Measurements from ENCODE around the gene KCNH5.

GRCh38 chr14:63006531-63006930 is 38.7 kb downstream of the KCNH5 start:
- TF ChIP-seq RFX5 (IDR thresholded peaks at IDR 0.05; ENCODE audit: low read length) (no peak), USF2 (IDR thresholded peaks at IDR 0.05; ENCODE audit: borderline replicate concordance, low read depth, low read length) (no peak), EP300 (IDR thresholded peaks at IDR 0.05; ENCODE audit: borderline replicate concordance in 1 of 2, low read depth in 1 of 2, low read length in 1 of 2) (no peak), ZBTB33 (IDR thresholded peaks at IDR 0.05; ENCODE audit: borderline replicate concordance, low read depth) (no peak), CTCF (IDR thresholded peaks at IDR 0.05) (no peak), YY1 (IDR thresholded peaks at IDR 0.05; ENCODE audit: low read depth) (no peak), ELF1 (IDR thresholded peaks at IDR 0.05) (no peak), TAF1 (IDR thresholded peaks at IDR 0.05; ENCODE audit: borderline replicate concordance, low read depth, low read length) (no peak), RAD21 (IDR thresholded peaks at IDR 0.05; ENCODE audit: low read length) (no peak), REST (IDR thresholded peaks at IDR 0.05; ENCODE audit: low read depth, low read length) (no peak), EZH2phosphoT487 (IDR thresholded peaks at IDR 0.05; ENCODE audit: borderline replicate concordance, low read depth) (no peak), CHD2 (IDR thresholded peaks at IDR 0.05; ENCODE audit: low read length, partially characterized antibody) (no peak), MAX (IDR thresholded peaks at IDR 0.05; ENCODE audit: low read depth) (no peak), NFIC (IDR thresholded peaks at IDR 0.05; ENCODE audit: borderline replicate concordance) (no peak)

Data from SK-N-SH (cell line).